Stimulated activated effector memory CD8-positive, alpha-beta T cell treated with anti-CD3 and anti-CD28 coated beads, Interleukin-12 subunit alpha, Interleukin-12 subunit beta, amount 100 ng/mL, for 72 hours (primary cell): ENCODE data around the gene ABLIM2.

Experiments
- ATAC-seq: fragments of 150-1000 bp; cut with Tn5 transposase; 2 replicates; pipeline ENCODE4 v1.10.0; 2021
- DNase-seq, 2 donors: peaks; one replicate each; pipeline ENCODE4 v3.0.0; 2021 to 2022; ENCODE audit warnings: low spot score in 2 of 2
- H3K27ac Mint-ChIP-seq: one replicate; pipeline ENCODE4 v1.8.0; 2022; ENCODE audit warnings: mild to moderate bottlenecking, mixed read lengths
- H3K36me3 Mint-ChIP-seq: one replicate; pipeline ENCODE4 v1.8.0; 2022; ENCODE audit warnings: mild to moderate bottlenecking, mixed read lengths
- H3K4me1 Mint-ChIP-seq: one replicate; pipeline ENCODE4 v1.8.0; 2022; ENCODE audit warnings: mixed read lengths
- H3K4me3 Mint-ChIP-seq: one replicate; pipeline ENCODE4 v1.8.0; 2022; ENCODE audit warnings: mild to moderate bottlenecking, mixed read lengths
- H3K9me3 Mint-ChIP-seq: one replicate; pipeline ENCODE4 v1.8.0; 2022; ENCODE audit warnings: mixed read lengths

ABLIM2 gene

DNA sequence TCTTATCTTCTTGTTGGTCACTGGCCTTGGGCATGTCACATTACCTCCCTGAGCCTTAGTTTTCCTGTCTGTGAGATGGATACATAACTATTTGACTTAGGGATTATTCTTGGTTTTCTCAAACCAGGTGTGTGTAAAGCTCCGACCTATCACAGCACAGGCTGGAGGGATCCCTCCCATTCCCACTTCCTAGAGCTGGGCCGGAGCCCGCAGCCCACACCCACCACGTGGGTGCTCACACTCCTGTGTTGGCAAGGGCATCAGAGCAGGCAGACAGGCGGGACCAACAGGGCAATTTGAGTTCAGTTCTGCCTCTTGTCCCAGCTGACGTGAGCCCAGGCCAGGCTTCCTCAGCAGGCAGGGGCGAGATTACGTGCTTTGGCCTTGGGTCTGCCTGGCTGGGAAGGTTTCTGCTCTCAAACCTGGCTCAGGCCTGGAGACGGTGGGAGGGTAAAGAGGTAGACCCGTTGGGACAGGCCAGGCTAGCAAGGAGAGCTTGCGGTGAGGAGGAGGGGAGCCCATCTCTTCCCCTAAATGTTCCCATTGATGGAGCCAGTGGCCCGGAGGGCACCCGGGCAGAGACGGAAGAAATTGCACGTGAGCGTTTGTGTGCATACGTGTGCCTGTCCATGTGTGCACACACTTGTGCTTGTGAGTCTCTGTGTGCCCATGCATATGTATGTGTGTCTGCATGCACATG lies 39.7 kb upstream of the ABLIM2 start:
- Mint-ChIP-seq H3K9me3 (no peaks in the 10 kb centered on the region), H3K4me1 (peaks cover 48% of the 10 kb centered on the region), H3K4me3 (peak overlapping the region; percentile 84), H3K27ac (peak overlapping the region; percentile 79), H3K36me3 (no peaks in the 10 kb centered on the region)
- ATAC-seq (no peak), DNase-seq (no peak)

DNA sequence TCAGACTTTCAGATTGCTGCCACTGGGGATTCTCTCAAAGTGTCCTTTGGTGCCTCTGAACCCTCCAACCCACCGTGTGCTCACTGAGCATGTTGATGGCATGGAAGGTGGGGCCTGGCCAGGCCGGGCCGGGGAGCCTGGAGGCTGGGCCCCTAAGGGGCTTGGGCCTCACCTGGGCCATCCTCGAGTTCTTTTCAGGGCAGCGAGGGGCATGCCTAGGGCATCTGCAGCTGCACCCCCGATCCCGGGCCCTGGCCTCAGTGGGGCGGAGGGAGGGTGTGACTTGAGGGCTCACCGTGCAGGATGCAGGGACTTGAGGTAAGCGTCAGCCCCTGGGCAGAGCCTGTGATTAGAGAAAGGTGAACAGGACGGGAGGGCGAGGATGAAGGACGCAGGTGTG lies 38.9 kb upstream of the ABLIM2 start:
- DNase-seq: no peak
- ATAC-seq: no peak
- Mint-ChIP-seq H3K36me3 (no peaks in the 10 kb centered on the region), H3K9me3 (no peaks in the 10 kb centered on the region), H3K4me3 (no peak overlapping the region), H3K27ac (peak overlapping the region; percentile 78), H3K4me1 (peaks cover 55% of the 10 kb centered on the region)

DNA sequence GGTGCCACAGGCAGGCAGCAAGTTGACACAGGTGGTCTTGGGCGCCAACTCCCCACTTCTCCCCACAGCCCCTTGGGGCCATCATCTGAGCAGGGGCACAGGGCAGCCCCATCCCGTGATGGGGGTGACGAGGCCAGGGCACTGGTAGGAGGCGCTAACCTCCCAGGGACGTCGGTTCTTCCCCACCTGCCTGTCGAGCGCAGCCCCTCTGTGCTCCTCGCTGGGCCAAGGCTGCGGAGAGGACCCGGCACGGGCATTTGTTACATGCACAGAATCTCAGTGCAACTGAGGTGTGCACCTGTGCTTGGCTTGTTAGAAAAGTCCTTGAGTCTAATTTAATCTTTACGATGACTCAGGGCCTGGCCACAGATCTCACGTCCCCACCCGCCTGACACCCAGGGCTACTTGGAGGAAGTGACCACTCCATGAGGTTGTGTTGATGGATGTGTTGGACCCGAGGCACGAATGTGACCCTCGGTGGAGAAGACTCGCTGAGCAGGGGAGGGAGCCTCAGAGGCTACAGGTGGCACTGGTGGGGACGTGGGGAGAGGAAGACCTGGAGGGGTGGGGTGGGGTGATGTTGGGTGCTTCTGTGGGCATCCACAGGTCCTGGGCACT lies 37.3 kb upstream of the ABLIM2 start:
- Mint-ChIP-seq H3K4me3 (no peak overlapping the region), H3K4me1 (peaks cover 40% of the 10 kb centered on the region)

DNA sequence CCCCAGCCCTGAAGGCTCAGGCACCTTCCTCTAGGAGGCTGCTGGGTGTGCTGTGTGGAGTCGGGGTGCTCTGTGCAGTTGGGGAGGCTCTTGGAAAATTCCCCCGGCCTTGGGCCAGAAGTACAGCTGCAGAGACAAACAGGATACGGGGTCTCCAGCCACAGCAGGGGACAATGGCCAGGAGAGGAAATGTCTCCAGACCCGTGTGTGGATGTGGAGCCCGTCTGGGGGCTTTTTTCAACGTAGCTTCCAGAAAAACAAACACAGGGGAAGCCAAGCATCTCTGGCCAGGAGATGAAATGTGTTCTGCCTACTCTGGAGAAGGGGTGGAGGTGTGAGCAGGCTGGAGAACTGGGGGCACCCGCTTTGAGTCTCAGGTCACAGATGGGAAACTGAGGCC lies 36.8 kb upstream of the ABLIM2 start:
- DNase-seq: no peak
- Mint-ChIP-seq H3K9me3 (no peaks in the 10 kb centered on the region), H3K4me1 (peaks cover 35% of the 10 kb centered on the region), H3K36me3 (no peaks in the 10 kb centered on the region), H3K4me3 (no peak overlapping the region), H3K27ac (no peak overlapping the region)
- ATAC-seq: no peak

More for the DNA sequence above, 37.3 kb upstream of the ABLIM2 start:
- DNase-seq (no peak), ATAC-seq (no peak)
- peak overlapping the region; percentile 78 for H3K27ac Mint-ChIP-seq
- no peaks in the 10 kb centered on the region for H3K36me3 Mint-ChIP-seq
- H3K9me3 Mint-ChIP-seq: no peaks in the 10 kb centered on the region

DNA sequence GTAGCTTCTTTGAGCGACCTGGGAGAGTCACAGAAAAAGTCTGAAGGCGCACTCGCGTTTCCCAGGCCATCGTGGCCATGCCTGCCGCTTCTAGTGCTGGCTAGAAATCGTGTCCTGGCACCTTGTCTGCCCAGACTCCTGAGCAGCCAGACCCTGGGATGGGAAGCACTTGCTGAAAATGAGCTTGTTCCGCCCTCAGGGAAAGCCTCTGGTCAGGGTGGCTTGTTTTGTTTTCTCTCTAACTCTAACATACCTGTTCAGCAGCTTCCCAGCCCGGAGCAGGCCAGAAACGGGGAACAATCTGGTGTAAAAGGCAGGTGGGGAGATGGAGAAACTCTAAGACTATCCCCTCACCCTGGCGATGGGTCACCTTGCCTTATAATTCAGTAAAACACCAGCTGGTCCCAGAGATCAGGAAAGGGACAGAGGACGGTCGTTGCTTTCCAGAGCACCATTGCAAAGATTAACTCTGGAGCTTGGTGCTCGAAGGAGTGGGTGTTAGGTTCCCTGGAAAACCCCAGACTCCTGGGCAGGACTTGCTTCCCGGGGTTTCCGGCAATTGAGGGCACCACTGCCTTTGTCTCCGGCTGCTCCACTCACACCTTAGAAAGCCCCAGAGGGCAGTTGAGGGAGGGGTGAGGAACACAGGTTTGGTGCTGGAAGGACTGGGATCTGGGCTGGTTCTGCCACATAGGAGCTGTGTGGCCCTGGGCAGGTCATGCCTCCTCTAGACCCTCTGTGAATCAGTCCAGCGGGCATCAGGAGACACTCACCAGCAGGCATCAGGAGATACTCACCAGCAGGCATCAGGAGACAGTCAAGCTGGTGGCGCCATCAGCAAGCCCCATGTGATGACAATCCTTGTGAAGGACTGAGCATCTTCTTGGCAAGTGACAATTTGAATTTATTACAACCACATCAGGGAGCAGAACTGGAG lies 36.0 kb upstream of the ABLIM2 start:
- Mint-ChIP-seq H3K4me3 (no peak overlapping the region), H3K9me3 (no peaks in the 10 kb centered on the region), H3K36me3 (peaks cover 4% of the 10 kb centered on the region), H3K27ac (no peak overlapping the region), H3K4me1 (peaks cover 26% of the 10 kb centered on the region)
- DNase-seq: no peak
- no peak for ATAC-seq

DNA sequence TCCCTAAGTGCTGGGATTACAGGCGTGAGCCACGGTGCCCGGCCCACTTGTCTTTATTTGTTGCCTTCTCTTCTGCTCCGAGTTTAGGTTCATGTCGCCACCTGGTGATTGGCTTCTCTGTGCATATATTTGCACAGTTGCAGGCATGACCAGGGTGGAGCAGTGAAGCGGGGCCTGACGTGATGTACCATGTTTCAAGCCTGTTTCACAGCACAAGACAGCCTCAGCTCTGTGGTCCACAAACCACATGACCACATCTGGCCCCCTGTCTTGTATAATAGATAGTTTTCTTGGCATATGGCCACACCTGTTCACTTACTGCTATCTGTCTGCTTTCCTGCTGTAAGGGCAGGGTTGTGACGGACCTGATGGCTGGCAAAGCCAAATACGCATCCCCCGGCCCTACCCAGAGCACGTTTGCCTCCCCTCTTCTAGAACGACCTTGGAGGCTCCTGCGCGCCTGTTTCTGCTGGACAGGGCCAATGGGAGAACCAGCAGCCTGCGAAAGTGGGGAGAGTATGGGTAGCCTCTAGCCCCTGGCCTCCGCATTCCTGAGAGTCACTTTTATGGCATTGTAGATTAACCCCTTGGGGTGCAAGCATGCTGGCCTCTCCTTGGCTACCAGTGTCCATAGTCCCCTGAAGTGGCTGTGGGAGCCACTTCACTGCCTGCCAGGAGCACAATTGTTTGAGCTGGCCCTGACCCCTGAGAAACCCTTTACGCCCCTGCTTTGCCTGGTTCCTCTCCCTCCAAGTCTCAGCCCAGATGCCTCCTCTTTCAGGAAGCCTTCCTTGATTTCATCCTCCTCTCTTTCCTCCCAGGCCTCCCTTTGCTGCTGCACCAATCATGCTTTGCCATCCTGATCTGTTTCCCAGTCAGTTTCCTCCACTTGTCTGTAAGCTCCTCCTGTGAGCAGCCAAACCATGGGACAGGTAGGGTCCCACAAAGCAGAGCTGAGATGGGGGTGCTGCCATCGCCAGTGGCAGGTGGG lies 34.4 kb upstream of the ABLIM2 start:
- Mint-ChIP-seq H3K4me1 (peaks cover 12% of the 10 kb centered on the region), H3K27ac (no peak overlapping the region), H3K9me3 (no peaks in the 10 kb centered on the region), H3K4me3 (no peak overlapping the region), H3K36me3 (peaks cover 5% of the 10 kb centered on the region)
- ATAC-seq (peak; percentile 61), DNase-seq (no peak)

DNA sequence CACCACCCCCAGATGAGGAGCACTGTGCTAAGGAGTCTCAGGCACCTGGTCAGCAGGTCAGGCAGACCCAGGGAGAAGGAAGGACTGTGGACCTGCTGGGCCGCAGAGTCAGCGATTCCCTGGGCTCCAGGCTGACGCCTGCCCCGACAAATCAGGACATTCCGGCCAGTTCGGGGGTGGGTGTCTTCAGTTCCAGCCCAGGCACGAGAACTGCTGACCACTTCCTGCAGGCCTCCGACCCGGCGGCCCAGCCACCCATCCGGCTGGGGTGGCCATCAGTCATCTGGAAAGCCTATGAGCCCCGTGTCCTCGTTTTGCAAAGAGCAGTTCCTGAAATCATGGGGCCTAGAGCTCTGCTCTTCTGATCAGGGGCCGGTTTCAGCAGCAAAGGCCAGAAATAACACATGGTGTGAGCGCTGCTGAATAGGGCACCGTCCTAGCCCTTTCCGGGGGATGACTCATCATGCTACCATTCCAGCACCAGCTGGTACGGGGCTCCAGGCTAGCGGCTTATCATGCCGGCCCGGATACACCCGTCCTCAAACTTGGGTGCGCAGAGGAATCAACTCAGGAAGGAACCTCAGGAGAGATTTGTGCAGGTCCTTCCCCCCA lies 32.6 kb upstream of the ABLIM2 start:
- ATAC-seq (no peak), DNase-seq (no peak)
- Mint-ChIP-seq H3K27ac (no peak overlapping the region), H3K9me3 (no peaks in the 10 kb centered on the region), H3K36me3 (peaks cover 5% of the 10 kb centered on the region), H3K4me1 (peaks cover 11% of the 10 kb centered on the region), H3K4me3 (no peak overlapping the region)

DNA sequence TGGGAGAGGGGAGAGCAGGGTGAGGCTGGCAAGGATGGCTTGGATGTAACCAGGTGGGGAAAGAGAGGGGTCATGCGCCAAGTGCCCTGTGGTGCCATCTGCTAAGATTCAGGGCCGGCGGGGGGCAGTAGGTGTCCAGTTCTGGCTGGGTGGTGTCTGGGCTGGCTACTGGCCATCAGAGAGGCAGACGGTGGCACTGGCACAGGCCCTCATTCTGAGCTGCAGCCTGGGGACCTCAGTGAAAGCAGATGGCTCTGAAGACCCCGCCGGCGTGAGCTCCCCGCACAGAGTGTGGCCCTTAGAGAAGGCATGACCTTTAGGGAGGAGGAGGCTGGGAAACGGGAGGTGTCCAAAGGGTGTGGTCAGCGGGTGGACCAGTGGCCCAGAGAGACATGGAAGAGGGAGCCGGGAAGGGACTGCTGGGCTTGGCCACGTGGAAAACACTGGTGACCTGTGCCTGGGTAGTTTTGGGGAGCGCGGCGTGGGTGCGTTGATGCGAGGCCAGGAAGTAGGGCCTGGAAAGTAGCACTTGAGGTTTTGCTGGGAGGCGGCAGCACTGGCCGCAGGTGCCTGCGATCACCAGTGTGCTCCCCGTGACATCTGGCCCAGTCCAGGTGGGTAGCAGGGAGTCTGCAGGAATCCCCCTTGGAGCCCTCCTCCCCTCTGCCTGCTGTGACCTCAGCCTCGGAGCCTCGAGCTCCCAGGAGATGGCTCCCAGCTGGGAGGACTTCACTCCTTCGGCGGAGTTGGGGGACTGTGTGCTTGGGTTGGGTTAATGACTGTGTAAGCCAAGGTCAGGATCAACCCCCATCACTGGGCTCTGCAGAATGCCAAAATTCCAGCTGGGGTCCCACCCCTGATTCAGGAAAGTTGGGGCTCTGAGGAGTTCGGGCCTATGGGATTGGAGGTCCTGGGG lies 31.2 kb upstream of the ABLIM2 start:
- ATAC-seq: no peak
- H3K4me3 Mint-ChIP-seq: no peak overlapping the region
- no peaks in the 10 kb centered on the region for H3K9me3 Mint-ChIP-seq
- H3K36me3 Mint-ChIP-seq: peaks cover 5% of the 10 kb centered on the region
- no peak for DNase-seq
- no peak overlapping the region for H3K27ac Mint-ChIP-seq
- peaks cover 11% of the 10 kb centered on the region for H3K4me1 Mint-ChIP-seq

DNA sequence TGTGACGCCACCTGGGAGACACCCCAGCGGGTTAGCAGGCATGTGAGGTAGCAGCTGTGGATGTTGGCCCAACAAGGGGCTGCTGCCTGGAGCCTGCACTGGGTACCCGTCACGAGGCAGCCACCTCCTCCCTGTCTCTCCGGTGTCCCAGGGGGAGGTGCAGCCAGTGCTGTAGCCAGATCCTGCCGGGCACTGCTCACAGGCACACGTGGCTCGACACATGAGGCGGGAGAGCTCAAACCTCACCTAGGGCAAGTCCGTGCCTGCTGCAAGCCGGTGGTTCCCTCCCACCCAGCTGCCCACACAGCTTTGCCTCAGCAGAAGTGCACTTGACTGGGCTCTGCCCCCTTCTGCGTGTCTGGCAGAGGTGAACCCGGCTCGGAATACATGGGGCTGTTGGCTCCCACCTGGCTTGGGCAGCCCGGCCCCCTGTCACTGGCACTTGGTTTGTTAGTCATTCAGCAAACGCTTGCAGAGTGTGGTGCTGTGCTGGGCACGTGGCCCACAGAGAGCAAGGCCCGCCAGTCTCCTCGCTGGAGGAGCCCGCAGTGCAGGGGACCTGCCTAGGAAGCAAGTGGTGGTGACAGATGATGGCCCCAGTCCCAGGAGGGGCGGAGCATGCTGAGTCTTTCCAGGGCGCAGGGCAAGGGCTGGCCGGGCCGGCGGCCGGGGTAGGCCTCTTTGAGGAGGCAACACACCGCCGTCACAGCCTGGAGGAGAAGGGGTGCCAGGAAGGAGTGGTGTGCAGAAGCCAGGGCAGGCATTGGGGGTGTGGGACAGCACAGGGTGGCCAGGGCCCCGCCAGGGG lies 30.3 kb upstream of the ABLIM2 start:
- no peak overlapping the region for H3K4me3 Mint-ChIP-seq
- peak; percentile 11 for ATAC-seq
- H3K9me3 Mint-ChIP-seq: no peaks in the 10 kb centered on the region
- H3K36me3 Mint-ChIP-seq: peaks cover 5% of the 10 kb centered on the region
- H3K4me1 Mint-ChIP-seq: peaks cover 11% of the 10 kb centered on the region
- DNase-seq: no peak
- H3K27ac Mint-ChIP-seq: no peak overlapping the region

DNA sequence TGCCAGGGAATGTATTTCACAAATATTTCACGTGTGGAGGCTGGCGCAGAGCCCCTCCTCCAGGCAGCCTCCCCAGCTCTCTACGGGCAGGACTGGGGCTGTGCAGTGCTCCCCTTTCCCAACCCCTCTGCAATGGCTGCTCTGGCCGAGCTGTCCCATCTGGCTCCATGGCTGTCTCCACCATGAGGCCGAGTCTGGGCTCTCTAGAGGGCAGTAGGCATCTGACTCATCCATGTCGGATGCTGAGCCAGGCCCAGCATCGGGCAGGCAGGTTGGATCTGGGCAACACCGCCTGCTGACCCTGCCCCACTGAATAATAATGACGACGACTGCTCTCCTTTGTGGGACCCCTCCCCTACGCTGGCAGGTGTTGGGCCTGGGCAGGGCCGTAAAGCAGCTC lies 29.5 kb upstream of the ABLIM2 start:
- H3K27ac Mint-ChIP-seq: no peak overlapping the region
- ATAC-seq (no peak), DNase-seq (no peak)
- H3K4me1 Mint-ChIP-seq: peaks cover 4% of the 10 kb centered on the region
- H3K9me3 Mint-ChIP-seq: no peaks in the 10 kb centered on the region
- peaks cover 5% of the 10 kb centered on the region for H3K36me3 Mint-ChIP-seq
- H3K4me3 Mint-ChIP-seq: no peak overlapping the region

DNA sequence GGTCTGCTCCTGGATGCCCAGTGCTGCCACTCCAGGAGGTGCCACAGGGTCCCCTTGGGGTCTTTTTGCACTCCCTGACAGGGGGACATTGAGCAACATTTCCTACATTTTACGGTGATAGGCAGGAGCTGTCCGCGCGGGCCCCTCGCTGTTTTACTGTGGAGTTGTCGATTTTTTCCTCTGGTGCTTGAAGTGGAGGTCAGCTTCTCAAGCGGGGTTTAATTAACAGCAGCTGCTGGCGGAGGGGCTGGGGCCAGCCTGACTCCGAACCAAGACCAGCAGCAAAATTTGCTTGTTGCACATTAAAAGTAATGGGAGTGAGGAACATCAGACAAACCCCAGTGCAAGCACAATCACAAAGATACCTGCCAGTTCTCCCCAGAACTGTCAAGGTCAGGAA lies 27.3 kb upstream of the ABLIM2 start:
- Mint-ChIP-seq H3K4me1 (no peaks in the 10 kb centered on the region), H3K4me3 (no peak overlapping the region), H3K36me3 (peaks cover 5% of the 10 kb centered on the region), H3K27ac (no peak overlapping the region), H3K9me3 (no peaks in the 10 kb centered on the region)
- ATAC-seq (no peak), DNase-seq (no peak)

DNA sequence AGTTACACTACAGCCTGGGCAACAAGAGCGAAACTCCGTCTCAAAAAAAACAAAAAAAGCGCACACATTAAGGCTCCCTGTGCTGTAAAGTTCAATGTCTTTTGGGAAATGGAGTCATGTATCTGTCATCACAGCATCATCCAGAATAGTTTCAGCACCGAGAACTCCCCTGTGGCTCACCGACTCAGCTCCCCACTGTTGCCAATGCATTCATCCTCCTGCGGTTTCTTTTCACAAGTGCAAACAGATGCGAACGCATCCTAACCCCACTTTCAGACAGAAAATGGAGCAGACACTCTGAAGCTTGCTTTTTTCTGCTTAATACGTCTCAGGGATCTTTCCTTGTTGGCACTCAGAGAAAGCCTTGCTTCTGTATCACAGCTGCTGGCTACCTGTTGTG lies 26.7 kb upstream of the ABLIM2 start:
- no peaks in the 10 kb centered on the region for H3K9me3 Mint-ChIP-seq
- no peak overlapping the region for H3K4me3 Mint-ChIP-seq
- peak; percentile 57 for ATAC-seq
- peaks cover 5% of the 10 kb centered on the region for H3K36me3 Mint-ChIP-seq
- H3K4me1 Mint-ChIP-seq: no peaks in the 10 kb centered on the region
- no peak for DNase-seq
- no peak overlapping the region for H3K27ac Mint-ChIP-seq

DNA sequence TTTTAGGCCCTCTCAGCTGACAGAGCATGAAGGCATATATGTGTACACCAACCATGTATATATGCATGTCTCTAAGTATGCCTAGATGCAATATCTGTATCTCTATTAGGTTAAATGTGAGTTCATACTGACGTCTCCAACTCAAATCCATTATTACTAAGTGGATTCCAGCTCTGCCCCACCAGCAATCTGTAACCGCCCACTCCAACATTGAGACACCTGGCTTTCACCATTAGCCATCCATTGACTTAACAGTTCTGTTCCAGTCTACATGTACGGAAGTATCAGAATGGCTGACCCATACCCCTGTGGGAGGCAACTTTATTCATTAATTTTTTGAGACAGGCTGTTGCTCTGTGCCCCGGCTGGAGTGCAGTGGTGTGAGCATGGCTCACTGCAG lies 25.4 kb upstream of the ABLIM2 start:
- Mint-ChIP-seq H3K9me3 (no peaks in the 10 kb centered on the region), H3K27ac (no peak overlapping the region), H3K36me3 (no peaks in the 10 kb centered on the region), H3K4me3 (no peak overlapping the region), H3K4me1 (no peaks in the 10 kb centered on the region)
- DNase-seq (no peak), ATAC-seq (no peak)
